ENCODE data around the gene PPP2R1A. TPM values are rescaled to one million over a fixed set of nuclear protein-coding genes. Genes with fewer than 3 reads are reported as not detected.
A peak's percentile ranks its signal among the peaks of the same experiment; 100 is the strongest.
"Not testable (repeated sequence)": the region's sequence is repeated elsewhere in the genome, so short reads cannot be mapped to it uniquely, and the experiment has no call there.

PPP2R1A gene
- total RNA-seq, 3 donors from 2014 or later = 145 to 198 (median 175) TPM

DNA sequence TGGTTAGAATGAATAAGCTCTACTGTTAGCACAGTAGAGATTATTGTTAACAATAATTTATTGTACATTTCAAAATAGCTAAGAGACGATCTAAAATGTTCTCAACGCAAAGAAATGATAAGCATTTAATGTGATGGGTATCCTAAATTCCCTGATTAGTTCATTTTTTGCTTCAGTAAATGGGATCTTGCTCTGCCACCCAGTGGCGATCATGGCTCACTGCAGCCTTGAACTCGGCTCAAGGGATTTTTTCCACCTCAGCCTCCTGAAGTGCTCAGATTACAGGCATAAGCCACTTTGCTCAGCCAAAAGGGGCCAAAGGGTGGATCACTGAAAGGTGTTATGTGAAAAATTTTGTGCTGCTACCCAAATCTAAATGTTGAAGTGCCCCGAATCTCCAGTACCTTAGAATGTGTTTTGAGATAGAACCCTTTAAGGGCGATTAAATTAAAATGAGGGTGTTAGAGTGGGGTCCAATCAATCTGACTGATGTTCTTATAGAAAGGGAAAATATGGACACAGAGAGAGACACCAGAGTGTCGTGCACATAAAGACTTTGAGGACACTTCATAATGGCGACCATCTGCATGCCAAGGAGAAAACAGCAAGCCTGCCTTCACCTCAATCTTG, 48.0 kb downstream of the PPP2R1A start:
- DNase-seq (ENCODE audit: low spot score in 2 of 2) = peak in 1 of 2 donors; percentile 46
- no peak overlapping the region for H3K27ac ChIP-seq
- intact Hi-C loops (cut with DNase I; ENCODE audit: low total_unique reads) = no loop called here
- H3K27me3 ChIP-seq = no peaks in the 10 kb centered on the region
- H3K9me3 ChIP-seq = no peaks in the 10 kb centered on the region
- H3K36me3 ChIP-seq = no peaks in the 10 kb centered on the region
- no peaks in the 10 kb centered on the region for H3K4me1 ChIP-seq
- H3K4me3 ChIP-seq = no peak overlapping the region
- TF ChIP-seq POLR2A (IDR thresholded peaks at IDR 0.05) (no peak), POLR2AphosphoS5 (IDR thresholded peaks at IDR 0.05) (no peak)
- TF ChIP-seq, protein P1, sequence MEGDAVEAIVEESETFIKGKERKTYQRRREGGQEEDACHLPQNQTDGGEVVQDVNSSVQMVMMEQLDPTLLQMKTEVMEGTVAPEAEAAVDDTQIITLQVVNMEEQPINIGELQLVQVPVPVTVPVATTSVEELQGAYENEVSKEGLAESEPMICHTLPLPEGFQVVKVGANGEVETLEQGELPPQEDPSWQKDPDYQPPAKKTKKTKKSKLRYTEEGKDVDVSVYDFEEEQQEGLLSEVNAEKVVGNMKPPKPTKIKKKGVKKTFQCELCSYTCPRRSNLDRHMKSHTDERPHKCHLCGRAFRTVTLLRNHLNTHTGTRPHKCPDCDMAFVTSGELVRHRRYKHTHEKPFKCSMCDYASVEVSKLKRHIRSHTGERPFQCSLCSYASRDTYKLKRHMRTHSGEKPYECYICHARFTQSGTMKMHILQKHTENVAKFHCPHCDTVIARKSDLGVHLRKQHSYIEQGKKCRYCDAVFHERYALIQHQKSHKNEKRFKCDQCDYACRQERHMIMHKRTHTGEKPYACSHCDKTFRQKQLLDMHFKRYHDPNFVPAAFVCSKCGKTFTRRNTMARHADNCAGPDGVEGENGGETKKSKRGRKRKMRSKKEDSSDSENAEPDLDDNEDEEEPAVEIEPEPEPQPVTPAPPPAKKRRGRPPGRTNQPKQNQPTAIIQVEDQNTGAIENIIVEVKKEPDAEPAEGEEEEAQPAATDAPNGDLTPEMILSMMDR (IDR thresholded peaks at IDR 0.05) = peak; percentile 80 to 92 (median 88)

DNA sequence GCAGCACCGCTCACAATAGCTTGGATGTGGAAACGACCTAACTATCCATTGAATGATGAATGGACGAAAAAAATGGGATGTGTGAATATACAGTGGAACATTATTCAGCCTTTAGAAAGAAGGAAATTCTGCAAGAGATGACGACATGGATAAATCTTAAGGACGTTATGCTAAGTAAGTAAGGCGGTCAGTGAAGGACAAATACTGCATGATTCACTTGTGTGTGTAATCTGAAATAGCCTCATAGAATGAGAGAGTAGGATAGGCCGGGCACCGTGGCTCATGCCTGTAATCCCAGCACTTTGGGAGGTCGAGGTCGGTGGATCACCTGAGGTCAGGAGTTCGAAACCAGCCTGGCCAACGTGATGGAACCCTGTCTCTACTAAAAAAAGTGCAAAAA, 54.2 kb downstream of the PPP2R1A start:
- Histone ChIP-seq H3K36me3 (no peaks in the 10 kb centered on the region), H3K4me3 (no peak overlapping the region), H3K27ac (no peak overlapping the region), H3K4me1 (no peaks in the 10 kb centered on the region), H3K9me3 (no peaks in the 10 kb centered on the region), H3K27me3 (no peaks in the 10 kb centered on the region)
- TF ChIP-seq, protein P1 (IDR thresholded peaks at IDR 0.05) = no peak
- DNase-seq (ENCODE audit: low spot score in 2 of 2) = no peak
- intact Hi-C loops (cut with DNase I; ENCODE audit: low total_unique reads) = no loop called here

DNA sequence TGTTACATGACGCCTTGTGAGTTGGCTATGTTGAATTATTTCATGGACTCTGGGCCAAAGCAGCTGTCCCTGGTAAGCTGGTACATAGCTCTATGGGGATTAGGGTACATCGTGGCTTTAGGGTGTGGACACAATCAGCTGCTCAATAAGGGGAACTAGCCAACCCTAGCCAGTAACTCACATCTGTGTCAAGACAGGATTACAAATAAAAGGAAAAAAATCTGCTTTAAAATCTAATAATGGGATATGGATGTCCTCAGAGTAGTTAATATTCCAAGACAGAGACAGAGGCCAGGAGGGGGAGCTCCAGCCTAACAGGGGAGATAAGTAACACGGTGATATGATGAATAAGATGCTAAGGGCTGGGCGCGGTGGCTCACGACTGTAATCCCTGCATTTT, 58.4 kb downstream of the PPP2R1A start:
- no peaks in the 10 kb centered on the region for H3K36me3 ChIP-seq
- no peak for DNase-seq (ENCODE audit: low spot score in 2 of 2)
- intact Hi-C loops (cut with DNase I; ENCODE audit: low total_unique reads) = no loop called here
- no peak for TF ChIP-seq POLR2AphosphoS5 (IDR thresholded peaks at IDR 0.05)
- TF ChIP-seq, protein P1 (IDR thresholded peaks at IDR 0.05) = peak in 1 of 3 donors; percentile 38
- no peak for TF ChIP-seq POLR2A (IDR thresholded peaks at IDR 0.05)
- no peak overlapping the region for H3K27ac ChIP-seq
- no peaks in the 10 kb centered on the region for H3K9me3 ChIP-seq
- H3K4me1 ChIP-seq = no peaks in the 10 kb centered on the region
- H3K27me3 ChIP-seq = no peaks in the 10 kb centered on the region
- H3K4me3 ChIP-seq = no peak overlapping the region

DNA sequence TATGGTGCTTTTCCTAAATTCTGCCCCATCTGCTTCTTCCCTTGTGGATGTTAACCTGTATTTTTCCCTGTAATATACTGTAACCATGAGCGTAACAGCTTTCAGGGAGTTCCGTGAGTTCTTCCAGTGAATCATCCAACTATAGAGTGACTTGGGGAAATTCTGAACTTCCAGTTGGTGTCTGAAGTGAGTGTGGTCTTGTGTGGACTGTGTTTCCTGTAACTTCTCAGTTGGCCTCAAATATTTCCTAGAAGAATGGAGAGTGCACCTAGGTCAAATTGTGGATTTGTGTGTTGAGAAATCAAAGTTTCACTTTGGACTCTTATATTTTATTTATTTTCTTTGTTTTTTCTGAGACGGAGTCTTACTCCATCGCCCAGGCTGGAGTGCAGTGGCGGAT, 68.6 kb downstream of the PPP2R1A start:
- intact Hi-C loops (cut with DNase I; ENCODE audit: low total_unique reads) = no loop called here
- Histone ChIP-seq H3K9me3 (no peaks in the 10 kb centered on the region), H3K36me3 (no peaks in the 10 kb centered on the region), H3K27me3 (no peaks in the 10 kb centered on the region), H3K27ac (no peak overlapping the region), H3K4me1 (no peaks in the 10 kb centered on the region), H3K4me3 (no peak overlapping the region)
- TF ChIP-seq POLR2A (IDR thresholded peaks at IDR 0.05) = no peak
- TF ChIP-seq, protein P1 (IDR thresholded peaks at IDR 0.05) = no peak
- TF ChIP-seq POLR2AphosphoS5 (IDR thresholded peaks at IDR 0.05) = no peak
- no peak for DNase-seq (ENCODE audit: low spot score in 2 of 2)

DNA sequence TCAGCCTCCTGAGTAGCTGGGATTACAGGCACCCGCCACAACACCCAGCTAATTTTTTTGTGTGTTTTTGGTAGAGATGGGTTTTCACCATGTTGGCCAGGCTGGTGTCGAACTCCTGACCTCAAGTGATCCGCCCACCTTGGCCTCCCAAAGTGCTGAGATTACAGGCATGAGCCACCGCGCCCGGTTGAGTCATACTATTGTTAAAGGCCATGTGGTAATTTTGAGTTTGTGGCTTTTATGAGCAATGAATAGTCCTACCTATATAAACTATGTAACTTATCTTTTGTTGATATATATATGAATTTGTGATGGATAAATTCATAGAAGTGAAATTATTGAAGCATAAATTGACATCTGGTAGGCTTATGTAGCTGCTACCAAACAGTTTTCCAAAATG, 75.7 kb downstream of the PPP2R1A start:
- H3K4me3 ChIP-seq; DNase-seq (ENCODE audit: low spot score in 2 of 2); H3K27ac ChIP-seq; H3K9me3 ChIP-seq; H3K36me3 ChIP-seq; H3K27me3 ChIP-seq; intact Hi-C loops (cut with DNase I; ENCODE audit: low total_unique reads); H3K4me1 ChIP-seq: not testable (repeated sequence)
